AG04450 (cell line): ENCODE measurements around the gene PIP5K1C. TPM values are rescaled to one million over a fixed set of nuclear protein-coding genes. Genes with fewer than 3 reads are reported as not detected.

Experiments
- CTCF ChIA-PET: fragments of 300-600, 350-600 bp; formaldehyde crosslinking; extraction: SDS; loops from one replicate; lab custom pipeline; 2022; ENCODE audit warnings: antibody characterized with exemption, inconsistent platforms; lab: Charles Lee
- POLR2A ChIA-PET: fragments of 350-600 bp; formaldehyde crosslinking; extraction: SDS; loops from one replicate; lab custom pipeline; 2021; ENCODE audit warnings: antibody characterized with exemption, inconsistent platforms; lab: Yijun Ruan, JAX
- DNase-seq: peaks from one replicate; pipeline ENCODE4 v3.0.0-alpha.2; 2011; ENCODE audit warnings: low read depth, low spot score
- H3K27ac ChIP-seq: one replicate; pipeline ENCODE4 v1.5.1; 2012; ENCODE audit warnings: low read depth, low read length, control low read depth
- H3K27me3 ChIP-seq: one replicate; pipeline ENCODE4 v1.6.0; 2012; ENCODE audit warnings: low read length; ENCODE audit not compliant: control insufficient read depth, insufficient read depth
- H3K4me3 ChIP-seq: 2 replicates; pipeline ENCODE4 v1.5.1; 2011; ENCODE audit warnings: mild to moderate bottlenecking, low read depth, low read length, control low read depth
- H3K9me3 ChIP-seq: 2 replicates; pipeline ENCODE4 v1.5.1; 2012; ENCODE audit warnings: low read length; ENCODE audit not compliant: control insufficient read depth, insufficient read depth
- CTCF ChIP-seq: IDR thresholded peaks from 2 replicates; pipeline ENCODE4 v1.5.1; 2011; ENCODE audit warnings: low read depth, low read length, control low read depth, inconsistent platforms
- polyA plus RNA-seq: library from polyadenylated mRNA; depleted of rRNA; stranded (reverse); fragments of >200 nt; gene quantifications from 2 replicates; pipeline ENCODE4 v1.2.3, GENCODE V29; 2011

The PIP5K1C gene
- polyA plus RNA-seq, 1 experiment, result 10.3 TPM

- POLR2A ChIA-PET, result no interaction called here
- TF ChIP-seq CTCF, result no peak
- CTCF ChIA-PET, result no interaction called here
Measured at GRCh38 chr19:3621689-3622088, 78.6 kb downstream of the PIP5K1C start.

GRCh38 chr19:3620817-3621547, 79.3 kb downstream of the PIP5K1C start:
- no peak for DNase-seq
- no peak for TF ChIP-seq CTCF
- POLR2A ChIA-PET, result no interaction called here

More at GRCh38 chr19:3621689-3622088, 78.6 kb downstream of the PIP5K1C start:
- no peak overlapping the region for H3K4me3 ChIP-seq
- H3K9me3 ChIP-seq, result no peaks in the 10 kb centered on the region; the same call in 1 of the 2 replicates
- DNase-seq, result no peak
- no peaks in the 10 kb centered on the region for H3K27me3 ChIP-seq
- no peak overlapping the region for H3K27ac ChIP-seq

GRCh38 chr19:3620145-3620816, 80.0 kb downstream of the PIP5K1C start:
- no peak for DNase-seq
- no peak for TF ChIP-seq CTCF
- H3K9me3 ChIP-seq, result no peaks in the 10 kb centered on the region; the same call in 1 of the 2 replicates
- ChIA-PET POLR2A (no interaction called here), CTCF (interaction anchor here (1.8 kb wide), 1 partner anchor 315 kb away, joined by 8 read pairs; no protein-coding TSS in a partner anchor)
- H3K27ac ChIP-seq, result no peak overlapping the region
- H3K4me3 ChIP-seq, result no peak overlapping the region
- no peaks in the 10 kb centered on the region for H3K27me3 ChIP-seq

More at GRCh38 chr19:3620817-3621547, 79.3 kb downstream of the PIP5K1C start:
- CTCF ChIA-PET, result no interaction called here
- Histone ChIP-seq H3K9me3 (no peaks in the 10 kb centered on the region; the same call in 1 of the 2 replicates), H3K27me3 (no peaks in the 10 kb centered on the region), H3K27ac (no peak overlapping the region), H3K4me3 (no peak overlapping the region)

GRCh38 chr19:3619631-3620012, 80.6 kb downstream of the PIP5K1C start:
- ChIA-PET POLR2A (no interaction called here), CTCF (interaction anchor here (0.5 to 1.8 kb wide), 2 partner anchors 315 to 324 kb away, joined by 4 to 8 read pairs; no protein-coding TSS in a partner anchor)
- Histone ChIP-seq H3K4me3 (no peak overlapping the region), H3K27me3 (no peaks in the 10 kb centered on the region), H3K27ac (no peak overlapping the region), H3K9me3 (no peaks in the 10 kb centered on the region; the same call in 1 of the 2 replicates)
- no peak for DNase-seq
- no peak for TF ChIP-seq CTCF
